Measurements from ENCODE around the gene NCBP2.

Gene NCBP2

DNA sequence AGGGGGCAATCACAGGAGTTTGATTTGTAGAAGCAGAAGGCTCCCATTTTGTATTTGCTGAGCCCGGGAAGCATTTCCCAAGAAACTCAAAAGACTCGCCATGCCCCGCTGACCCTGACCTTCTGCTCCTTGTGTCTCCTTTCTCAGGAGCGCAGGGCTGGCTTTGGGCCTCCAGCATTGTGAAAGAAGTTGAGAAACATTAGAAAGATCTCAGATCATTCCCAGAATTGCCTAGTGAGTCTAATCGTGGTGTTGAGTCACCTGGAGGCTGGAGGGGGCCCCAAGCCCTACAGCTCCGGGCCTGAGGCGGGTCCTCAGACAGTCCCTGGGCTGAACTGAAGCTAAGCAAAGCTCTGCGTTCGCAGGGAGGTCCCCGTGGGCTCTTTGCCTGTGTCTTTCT, 37.2 kb upstream of the NCBP2 start:
- Histone ChIP-seq H3K9ac (ENCODE audit: low read depth, low read length) (no peak overlapping the region), H3K27me3 (ENCODE audit: control insufficient read depth, insufficient read depth, low read length) (no peaks in the 10 kb centered on the region), H3K9me3 (ENCODE audit: control insufficient read depth, insufficient read depth, low read length) (no peaks in the 10 kb centered on the region), H3K36me3 (ENCODE audit: control insufficient read depth, insufficient read depth, low read length) (no peaks in the 10 kb centered on the region), H3K4me1 (ENCODE audit: control insufficient read depth, insufficient read depth, low read length) (no peaks in the 10 kb centered on the region), H3K4me3 (ENCODE audit: low read depth, low read length) (no peak overlapping the region)

DNA sequence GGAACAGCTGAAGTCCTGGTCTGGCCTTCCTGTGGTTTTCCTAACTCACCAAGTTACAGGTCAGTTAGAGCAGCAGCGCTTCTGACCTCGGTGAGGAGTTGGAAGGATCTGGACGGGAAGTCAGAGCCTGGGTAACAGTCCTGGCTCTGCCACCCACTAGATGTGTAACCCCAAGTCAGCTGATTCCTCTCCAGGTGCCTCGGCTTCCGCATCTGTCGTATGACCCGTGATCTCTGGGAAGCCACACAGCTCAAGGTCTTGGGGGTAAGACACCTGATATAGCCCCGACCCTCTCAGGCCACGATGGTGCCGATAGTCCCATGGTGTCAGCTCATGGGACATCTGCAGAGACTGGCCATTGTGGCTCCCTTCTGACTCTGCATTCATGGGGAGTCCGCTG, 34.6 kb upstream of the NCBP2 start:
- no peak overlapping the region for H3K4me3 ChIP-seq (ENCODE audit: low read depth, low read length)

DNA sequence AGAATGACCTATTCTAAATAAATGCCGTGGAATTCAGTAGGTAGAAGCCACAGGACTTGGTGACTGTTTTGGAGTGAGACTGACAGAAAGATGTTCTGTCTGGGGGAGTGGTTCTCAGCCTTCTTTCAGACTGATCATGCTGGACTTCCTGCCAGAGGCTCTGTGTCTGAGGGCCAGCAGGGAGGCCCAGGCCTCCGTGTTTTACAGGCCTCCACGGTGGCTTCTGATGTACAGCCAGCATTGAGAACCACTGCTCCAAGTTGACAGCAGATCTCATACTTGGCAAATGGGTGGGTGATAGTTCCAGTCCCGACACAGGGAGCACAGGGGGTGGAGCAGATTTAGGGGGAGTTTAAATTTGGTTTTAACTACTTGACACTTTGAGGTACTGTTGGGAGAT, 33.0 kb upstream of the NCBP2 start:
- no peak overlapping the region for H3K4me3 ChIP-seq (ENCODE audit: low read depth, low read length)
- no peak overlapping the region for H3K9ac ChIP-seq (ENCODE audit: low read depth, low read length)
- H3K4me1 ChIP-seq (ENCODE audit: control insufficient read depth, insufficient read depth, low read length): no peaks in the 10 kb centered on the region

More for the DNA sequence above, 34.6 kb upstream of the NCBP2 start:
- H3K9me3 ChIP-seq (ENCODE audit: control insufficient read depth, insufficient read depth, low read length): no peaks in the 10 kb centered on the region
- H3K4me1 ChIP-seq (ENCODE audit: control insufficient read depth, insufficient read depth, low read length): no peaks in the 10 kb centered on the region
- H3K27me3 ChIP-seq (ENCODE audit: control insufficient read depth, insufficient read depth, low read length): no peaks in the 10 kb centered on the region
- H3K36me3 ChIP-seq (ENCODE audit: control insufficient read depth, insufficient read depth, low read length): no peaks in the 10 kb centered on the region
- no peak overlapping the region for H3K9ac ChIP-seq (ENCODE audit: low read depth, low read length)

DNA sequence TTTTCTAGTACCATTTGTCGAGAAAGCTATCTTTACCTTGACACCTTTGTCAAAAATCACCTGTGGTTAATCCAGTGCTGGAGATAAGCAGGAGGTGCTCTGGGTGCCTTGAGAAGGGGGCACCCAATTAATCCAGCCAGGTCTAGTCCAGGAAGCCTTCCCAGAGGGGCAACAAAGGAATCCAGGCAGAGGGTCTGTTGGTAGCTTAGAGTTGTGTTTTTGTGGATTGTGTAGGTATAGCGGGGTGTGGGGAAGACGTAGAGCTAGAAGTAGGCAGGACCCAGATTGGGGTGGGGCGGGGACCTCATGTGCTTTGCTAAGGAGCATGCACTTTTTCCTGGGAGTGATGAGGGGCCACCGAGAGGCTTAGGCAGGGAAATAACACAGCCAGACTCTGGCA, 32.3 kb upstream of the NCBP2 start:
- no peak overlapping the region for H3K4me3 ChIP-seq (ENCODE audit: low read depth, low read length)
- no peak overlapping the region for H3K9ac ChIP-seq (ENCODE audit: low read depth, low read length)
- no peaks in the 10 kb centered on the region for H3K36me3 ChIP-seq (ENCODE audit: control insufficient read depth, insufficient read depth, low read length)
- H3K4me1 ChIP-seq (ENCODE audit: control insufficient read depth, insufficient read depth, low read length): no peaks in the 10 kb centered on the region
- peaks cover 18% of the 10 kb centered on the region for H3K27me3 ChIP-seq (ENCODE audit: control insufficient read depth, insufficient read depth, low read length)
- peaks cover 4% of the 10 kb centered on the region for H3K9me3 ChIP-seq (ENCODE audit: control insufficient read depth, insufficient read depth, low read length)

More for the DNA sequence above, 33.0 kb upstream of the NCBP2 start:
- H3K9me3 ChIP-seq (ENCODE audit: control insufficient read depth, insufficient read depth, low read length): peaks cover 4% of the 10 kb centered on the region
- no peaks in the 10 kb centered on the region for H3K36me3 ChIP-seq (ENCODE audit: control insufficient read depth, insufficient read depth, low read length)
- peaks cover 13% of the 10 kb centered on the region for H3K27me3 ChIP-seq (ENCODE audit: control insufficient read depth, insufficient read depth, low read length)

DNA sequence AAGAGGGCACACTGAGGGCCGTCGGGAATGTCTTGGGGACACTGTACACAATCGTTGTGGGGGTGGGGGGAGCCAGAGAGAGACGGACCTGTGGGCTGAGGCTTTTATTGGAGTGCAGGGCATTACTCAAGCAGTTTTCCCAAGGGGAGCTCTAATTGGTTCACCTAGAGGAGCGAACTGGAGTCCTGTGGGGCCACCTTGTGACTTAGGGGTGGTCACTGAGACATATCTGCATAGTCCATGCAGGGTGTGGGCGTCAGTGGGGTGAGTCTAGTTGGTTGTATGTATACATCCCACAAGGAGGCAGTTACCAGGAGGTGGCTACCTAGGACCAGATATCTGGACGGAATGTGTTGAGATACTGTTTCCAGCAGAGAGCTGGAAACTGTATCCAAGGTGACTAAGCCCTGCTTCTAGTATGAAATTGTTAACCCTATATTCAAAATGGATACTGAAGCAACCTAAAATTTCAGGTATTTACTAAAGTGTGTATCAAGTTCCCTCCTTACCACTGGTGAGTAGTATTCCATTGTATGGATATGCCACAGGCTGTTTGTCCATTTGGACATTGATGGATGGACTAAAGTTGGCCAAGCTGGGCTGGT, 28.9 kb upstream of the NCBP2 start:
- H3K9ac ChIP-seq (ENCODE audit: low read depth, low read length): no peak overlapping the region
- H3K27me3 ChIP-seq (ENCODE audit: control insufficient read depth, insufficient read depth, low read length): peaks cover 48% of the 10 kb centered on the region
- H3K9me3 ChIP-seq (ENCODE audit: control insufficient read depth, insufficient read depth, low read length): peaks cover 4% of the 10 kb centered on the region
- H3K36me3 ChIP-seq (ENCODE audit: control insufficient read depth, insufficient read depth, low read length): no peaks in the 10 kb centered on the region
- no peak overlapping the region for H3K4me3 ChIP-seq (ENCODE audit: low read depth, low read length)
- H3K4me1 ChIP-seq (ENCODE audit: control insufficient read depth, insufficient read depth, low read length): no peaks in the 10 kb centered on the region

DNA sequence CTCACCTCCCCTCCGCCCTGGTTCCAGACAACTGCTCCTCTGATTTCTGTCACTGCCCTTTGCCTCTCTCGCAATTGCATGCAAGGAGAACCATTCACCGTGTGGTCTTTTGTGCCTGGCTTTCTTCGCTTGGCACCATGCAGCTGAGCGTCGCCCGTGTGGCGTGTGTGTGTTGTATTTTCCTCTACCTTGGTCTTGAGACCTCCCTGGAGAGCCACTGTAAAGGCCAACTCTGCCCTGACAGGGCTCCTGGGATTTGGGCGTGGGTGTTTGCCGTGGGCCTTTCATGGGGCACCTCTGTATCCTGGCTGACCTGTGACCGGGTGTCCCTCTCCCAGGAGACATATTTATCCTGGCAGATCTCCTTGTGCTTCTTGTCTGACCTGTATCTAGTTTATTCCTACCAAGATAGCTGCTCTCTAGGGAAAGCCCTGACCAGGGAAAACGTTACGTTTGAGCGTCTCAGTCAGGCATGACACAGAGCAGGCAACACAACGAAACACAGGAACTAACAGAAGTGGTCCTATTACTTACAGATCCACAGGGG, 28.3 kb upstream of the NCBP2 start:
- peak overlapping the region; percentile 10 for H3K4me3 ChIP-seq (ENCODE audit: low read depth, low read length)
- H3K4me1 ChIP-seq (ENCODE audit: control insufficient read depth, insufficient read depth, low read length): no peaks in the 10 kb centered on the region
- H3K27me3 ChIP-seq (ENCODE audit: control insufficient read depth, insufficient read depth, low read length): peaks cover 54% of the 10 kb centered on the region
- no peak overlapping the region for H3K9ac ChIP-seq (ENCODE audit: low read depth, low read length)
- H3K9me3 ChIP-seq (ENCODE audit: control insufficient read depth, insufficient read depth, low read length): peaks cover 4% of the 10 kb centered on the region
- no peaks in the 10 kb centered on the region for H3K36me3 ChIP-seq (ENCODE audit: control insufficient read depth, insufficient read depth, low read length)

DNA sequence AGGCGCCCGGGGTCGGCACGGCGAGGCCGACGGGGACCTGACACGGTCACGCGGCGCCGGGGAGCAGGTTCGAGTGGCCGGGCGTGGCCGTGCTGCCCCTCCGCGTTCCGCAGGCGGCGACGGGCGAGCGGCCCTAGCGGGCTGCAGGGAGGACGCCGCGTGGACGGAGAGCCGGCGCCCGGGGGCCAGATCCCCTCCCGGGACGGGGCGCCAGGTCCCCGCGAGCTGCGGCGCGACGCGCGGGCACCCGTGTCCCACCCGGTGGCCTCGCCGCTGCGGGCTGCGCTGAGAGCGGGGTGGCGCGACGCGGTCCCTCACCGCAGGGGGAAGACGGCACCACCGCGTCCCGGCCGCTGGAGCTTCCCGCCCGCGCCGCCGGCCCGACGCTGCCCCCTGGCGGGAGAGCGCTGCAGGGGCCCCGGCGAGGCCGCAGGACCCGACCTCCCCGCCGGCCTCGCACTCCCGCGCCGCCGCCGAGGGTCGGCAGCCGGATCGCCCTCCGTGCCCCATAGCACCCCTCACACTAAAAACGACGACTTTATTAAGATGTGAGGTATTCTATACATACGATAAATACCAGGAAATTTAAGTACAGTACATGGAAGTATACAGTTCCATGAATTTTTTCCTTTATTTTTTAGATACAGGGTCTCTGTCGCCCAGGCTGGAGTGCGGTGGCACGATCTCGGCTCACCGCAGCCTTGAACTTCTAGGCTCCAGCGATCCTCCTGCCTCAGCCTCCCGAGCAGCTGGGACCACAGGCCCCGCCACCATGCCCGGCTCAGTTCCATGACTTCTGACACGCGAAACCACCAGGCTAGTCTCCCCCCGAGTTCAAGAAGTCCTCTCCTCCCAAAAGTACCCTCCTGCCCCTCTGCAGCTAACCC, 27.6 kb upstream of the NCBP2 start:
- H3K4me1 ChIP-seq (ENCODE audit: control insufficient read depth, insufficient read depth, low read length): no peaks in the 10 kb centered on the region
- no peak overlapping the region for H3K9ac ChIP-seq (ENCODE audit: low read depth, low read length)
- peaks cover 4% of the 10 kb centered on the region for H3K9me3 ChIP-seq (ENCODE audit: control insufficient read depth, insufficient read depth, low read length)
- H3K4me3 ChIP-seq (ENCODE audit: low read depth, low read length): peak overlapping the region; percentile 53
- H3K36me3 ChIP-seq (ENCODE audit: control insufficient read depth, insufficient read depth, low read length): no peaks in the 10 kb centered on the region
- H3K27me3 ChIP-seq (ENCODE audit: control insufficient read depth, insufficient read depth, low read length): peaks cover 61% of the 10 kb centered on the region

DNA sequence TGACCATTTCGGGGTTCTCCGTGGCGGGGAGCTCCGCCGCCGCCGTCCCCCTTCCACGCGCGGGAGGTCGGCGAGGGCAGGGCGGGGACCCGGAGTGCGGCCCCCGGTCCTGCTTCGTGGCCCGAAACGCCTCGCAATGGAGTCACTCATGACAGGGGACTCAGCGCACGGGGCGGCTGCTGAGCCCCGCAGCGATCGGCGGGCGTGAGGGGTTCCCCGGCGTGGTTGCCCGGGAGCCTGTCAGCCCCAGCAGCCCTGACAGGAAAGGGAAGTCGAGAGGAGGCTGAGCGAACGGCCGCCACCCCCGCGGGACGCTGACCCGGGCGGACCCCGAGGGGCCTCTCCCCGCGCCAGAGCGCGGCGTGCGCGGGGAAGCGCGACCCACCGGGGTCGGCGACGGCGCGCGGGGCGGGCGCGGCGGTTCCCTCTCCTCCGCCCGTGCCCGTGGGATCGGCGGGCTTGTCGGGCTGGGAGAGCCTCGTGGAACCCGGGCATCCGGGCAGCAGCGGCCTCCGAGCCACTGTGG, 26.9 kb upstream of the NCBP2 start:
- peaks cover 64% of the 10 kb centered on the region for H3K27me3 ChIP-seq (ENCODE audit: control insufficient read depth, insufficient read depth, low read length)
- peak overlapping the region; percentile 53 for H3K4me3 ChIP-seq (ENCODE audit: low read depth, low read length)
- H3K36me3 ChIP-seq (ENCODE audit: control insufficient read depth, insufficient read depth, low read length): no peaks in the 10 kb centered on the region
- H3K9ac ChIP-seq (ENCODE audit: low read depth, low read length): no peak overlapping the region
- peaks cover 4% of the 10 kb centered on the region for H3K9me3 ChIP-seq (ENCODE audit: control insufficient read depth, insufficient read depth, low read length)
- no peaks in the 10 kb centered on the region for H3K4me1 ChIP-seq (ENCODE audit: control insufficient read depth, insufficient read depth, low read length)

DNA sequence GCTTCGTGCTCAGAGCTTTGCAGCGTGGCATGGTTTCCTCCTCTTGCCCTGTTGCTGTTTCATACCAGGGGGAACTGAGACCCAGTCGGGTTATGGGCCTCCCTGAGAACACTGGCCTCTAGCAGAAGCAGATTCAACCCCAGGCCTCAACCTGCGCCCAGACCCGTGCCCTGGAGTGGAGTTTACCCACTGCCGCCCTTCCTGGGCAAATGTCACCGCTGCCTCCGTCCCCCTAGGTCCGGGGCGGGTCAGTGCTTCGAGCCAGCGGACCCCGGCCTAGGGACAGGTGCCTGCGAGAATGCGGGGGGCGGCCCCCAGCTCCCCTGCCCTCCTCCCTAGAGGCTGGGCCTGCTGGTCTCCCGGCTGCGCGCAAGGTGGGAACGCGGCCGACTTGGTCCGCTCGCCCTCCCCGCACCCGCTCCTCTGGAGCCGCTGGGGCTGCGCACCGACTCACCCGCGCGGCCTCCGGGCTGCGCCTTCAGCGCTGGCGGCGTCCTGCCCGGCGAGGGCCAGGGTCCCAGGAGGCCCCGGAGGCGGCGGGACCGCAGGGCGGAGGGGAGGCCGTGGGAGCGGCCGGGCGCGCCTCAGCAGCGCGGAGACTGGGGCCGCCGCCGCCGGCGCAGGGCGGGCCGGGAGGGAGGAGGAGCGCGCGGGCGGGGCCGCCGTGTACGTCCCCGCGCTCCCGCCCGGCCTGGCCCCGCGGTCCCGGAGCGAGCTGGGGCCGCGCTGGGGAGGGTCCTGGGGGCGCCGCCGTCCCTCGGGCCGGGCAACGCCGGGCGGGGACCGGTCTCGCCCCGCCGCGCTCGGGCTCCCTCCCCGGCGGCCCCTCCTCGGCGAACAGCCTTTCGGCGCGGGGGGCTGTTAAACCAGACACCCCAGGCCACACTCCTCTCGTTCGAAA, 26.2 kb upstream of the NCBP2 start, which contains the start of gene PIGZ:
PIGZ (minus strand) TSS at position 601 of the 901 bp plus-strand sequence. CDS start 16,802 bp downstream, outside the sequence.
- Histone ChIP-seq H3K36me3 (ENCODE audit: control insufficient read depth, insufficient read depth, low read length) (no peaks in the 10 kb centered on the region), H3K27me3 (ENCODE audit: control insufficient read depth, insufficient read depth, low read length) (peaks cover 64% of the 10 kb centered on the region), H3K9ac (ENCODE audit: low read depth, low read length) (no peak within 1 kb of the TSS), H3K9me3 (ENCODE audit: control insufficient read depth, insufficient read depth, low read length) (peaks cover 4% of the 10 kb centered on the region), H3K4me3 (ENCODE audit: low read depth, low read length) (peak within 1 kb of the TSS; percentile 53), H3K4me1 (ENCODE audit: control insufficient read depth, insufficient read depth, low read length) (no peaks in the 10 kb centered on the region)

DNA sequence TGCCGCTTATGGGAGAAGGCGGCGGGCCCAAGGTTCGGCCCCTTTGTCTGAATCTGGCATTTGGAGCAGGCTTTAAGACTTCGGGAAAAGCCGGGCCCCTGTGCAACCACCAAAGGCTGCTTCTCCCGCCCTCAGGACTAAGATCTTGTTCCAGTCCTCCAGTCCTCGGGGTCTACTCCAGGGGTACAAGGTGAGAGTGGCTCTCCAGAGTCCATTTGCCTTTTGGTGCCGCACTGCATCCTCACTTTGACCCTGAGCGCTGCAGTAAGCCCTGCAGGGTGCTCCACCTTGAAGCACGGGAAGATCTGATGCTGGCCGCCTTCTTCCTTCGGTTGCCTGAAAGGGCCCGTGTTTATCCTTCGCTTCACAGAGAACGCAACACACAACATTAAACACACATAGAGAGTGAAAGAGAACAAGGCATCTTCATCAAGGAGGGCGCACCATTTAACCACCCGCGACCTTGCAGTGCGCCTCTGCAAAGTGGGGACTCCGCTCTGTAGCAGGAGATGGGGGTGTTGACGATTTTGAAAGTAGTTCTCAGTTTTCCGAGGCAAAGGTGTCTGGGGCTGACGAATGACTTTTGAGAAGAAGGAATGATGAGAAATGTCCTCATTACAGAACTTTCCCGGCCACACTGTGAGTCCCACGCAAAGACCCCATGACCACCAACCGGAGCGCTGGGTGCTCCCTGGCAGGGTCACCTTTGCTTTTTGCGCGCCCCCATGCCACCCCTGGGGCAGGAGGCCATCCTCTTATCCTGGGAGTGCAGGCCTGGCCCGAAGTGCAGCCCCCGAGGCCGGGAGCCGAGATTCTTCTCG, 25.3 kb upstream of the NCBP2 start:
- peak overlapping the region; percentile 50 for H3K4me3 ChIP-seq (ENCODE audit: low read depth, low read length)
- H3K9me3 ChIP-seq (ENCODE audit: control insufficient read depth, insufficient read depth, low read length): peaks cover 4% of the 10 kb centered on the region
- H3K27me3 ChIP-seq (ENCODE audit: control insufficient read depth, insufficient read depth, low read length): peaks cover 64% of the 10 kb centered on the region
- no peak overlapping the region for H3K9ac ChIP-seq (ENCODE audit: low read depth, low read length)
- no peaks in the 10 kb centered on the region for H3K36me3 ChIP-seq (ENCODE audit: control insufficient read depth, insufficient read depth, low read length)
- H3K4me1 ChIP-seq (ENCODE audit: control insufficient read depth, insufficient read depth, low read length): no peaks in the 10 kb centered on the region

Measured in iPS-15b (cell line).